C4-2B (cell line): Measurements from ENCODE around the gene NDUFA11.

ENCODE experiments used
- H3K27ac ChIP-seq: fragments of 450-650 bp; 2 replicates; pipeline ENCODE4 v1.5.1; 2017
- ZFX ChIP-seq: fragments of 450-650 bp; IDR thresholded peaks from 2 replicates; pipeline ENCODE4 v1.6.1; 2017
- TF ChIP-seq, protein P1 (sequence below): fragments of 450-650 bp; conservative IDR thresholded peaks from 2 replicates; pipeline ENCODE4 v1.5.1; 2017; ENCODE audit warnings: mild to moderate bottlenecking

The NDUFA11 gene

DNA sequence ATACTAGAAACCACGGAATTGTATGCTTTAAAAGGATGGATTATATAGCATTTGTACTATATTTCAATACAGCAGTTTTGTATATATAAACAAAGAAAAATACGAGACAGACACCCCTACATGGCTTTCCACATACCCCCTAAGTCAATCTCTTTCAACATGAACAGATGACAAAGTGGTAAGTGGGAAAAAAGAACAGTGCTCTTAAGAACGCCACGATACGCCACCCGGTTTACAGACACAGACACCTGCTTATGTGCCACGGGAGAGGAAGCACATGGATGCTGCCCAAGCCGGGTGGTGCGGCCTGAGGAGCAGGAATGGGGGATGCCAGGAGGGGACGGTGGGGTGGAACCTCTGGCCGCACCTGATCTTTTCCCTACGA, 18.6 kb upstream of the NDUFA11 start:
- TF ChIP-seq ZFX = no peak
- TF ChIP-seq, protein P1, sequence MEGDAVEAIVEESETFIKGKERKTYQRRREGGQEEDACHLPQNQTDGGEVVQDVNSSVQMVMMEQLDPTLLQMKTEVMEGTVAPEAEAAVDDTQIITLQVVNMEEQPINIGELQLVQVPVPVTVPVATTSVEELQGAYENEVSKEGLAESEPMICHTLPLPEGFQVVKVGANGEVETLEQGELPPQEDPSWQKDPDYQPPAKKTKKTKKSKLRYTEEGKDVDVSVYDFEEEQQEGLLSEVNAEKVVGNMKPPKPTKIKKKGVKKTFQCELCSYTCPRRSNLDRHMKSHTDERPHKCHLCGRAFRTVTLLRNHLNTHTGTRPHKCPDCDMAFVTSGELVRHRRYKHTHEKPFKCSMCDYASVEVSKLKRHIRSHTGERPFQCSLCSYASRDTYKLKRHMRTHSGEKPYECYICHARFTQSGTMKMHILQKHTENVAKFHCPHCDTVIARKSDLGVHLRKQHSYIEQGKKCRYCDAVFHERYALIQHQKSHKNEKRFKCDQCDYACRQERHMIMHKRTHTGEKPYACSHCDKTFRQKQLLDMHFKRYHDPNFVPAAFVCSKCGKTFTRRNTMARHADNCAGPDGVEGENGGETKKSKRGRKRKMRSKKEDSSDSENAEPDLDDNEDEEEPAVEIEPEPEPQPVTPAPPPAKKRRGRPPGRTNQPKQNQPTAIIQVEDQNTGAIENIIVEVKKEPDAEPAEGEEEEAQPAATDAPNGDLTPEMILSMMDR = no peak
- H3K27ac ChIP-seq = no peak overlapping the region

DNA sequence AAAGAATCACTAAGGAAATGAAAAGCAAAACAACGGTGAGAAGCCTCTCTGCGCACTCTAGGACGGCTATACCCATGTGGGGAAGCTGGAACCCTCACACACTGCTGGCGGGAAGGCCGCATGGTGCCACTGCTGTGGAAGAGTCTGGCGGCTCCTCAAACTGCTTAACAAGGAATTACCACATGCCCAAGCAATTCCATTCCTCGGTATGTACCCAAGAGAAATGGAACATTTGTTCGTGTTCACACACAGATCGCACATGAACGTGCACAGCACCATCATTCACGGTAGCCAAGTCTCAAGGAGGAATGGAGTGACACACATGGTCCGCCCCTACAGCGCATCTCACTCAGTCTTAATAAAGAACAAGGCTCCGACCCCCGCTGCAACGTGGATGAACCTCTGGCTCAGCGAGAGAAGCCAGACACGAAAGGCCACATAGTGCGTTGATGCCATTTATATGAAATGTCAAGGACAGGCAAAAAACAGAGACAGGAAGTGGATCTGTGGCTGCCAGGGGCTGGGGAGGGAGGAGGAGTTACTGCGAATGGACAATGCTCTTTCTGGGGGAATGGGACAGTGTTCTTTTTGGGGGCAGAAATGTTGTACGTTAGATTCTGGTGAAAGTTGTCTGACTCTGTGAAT, 18.0 kb upstream of the NDUFA11 start:
- no peak overlapping the region for H3K27ac ChIP-seq
- TF ChIP-seq, protein P1 = no peak
- no peak for TF ChIP-seq ZFX

DNA sequence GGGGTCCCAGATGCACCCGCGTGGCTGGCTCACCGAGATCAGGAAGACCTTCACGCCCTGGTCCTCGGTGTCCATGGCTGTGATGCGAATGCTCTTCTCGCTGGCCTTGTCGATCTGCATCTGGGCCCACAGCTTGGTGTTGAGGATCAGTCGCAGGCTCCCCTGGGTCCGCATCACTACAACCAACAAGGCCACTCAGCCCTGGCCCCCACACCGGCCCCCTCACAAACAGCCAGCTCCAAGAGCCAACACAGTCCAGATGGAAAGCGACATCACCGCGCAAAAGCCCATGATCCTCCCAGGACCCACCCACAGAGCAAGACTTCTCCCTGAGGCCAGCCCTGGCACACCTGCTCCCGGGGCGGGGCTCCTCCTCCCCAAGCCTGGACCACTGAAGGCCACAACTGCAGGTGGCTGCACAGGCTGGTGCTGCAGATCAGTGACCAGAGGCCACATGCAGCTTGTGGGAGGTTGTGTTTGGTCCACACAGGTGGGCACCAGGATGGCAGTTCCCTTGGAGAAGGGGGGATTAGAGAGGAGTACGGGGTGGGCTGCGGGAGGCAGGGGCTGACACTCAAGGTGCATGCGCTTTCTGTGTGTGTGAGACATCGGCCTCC, 15.0 kb upstream of the NDUFA11 start:
- no peak for TF ChIP-seq ZFX
- TF ChIP-seq, protein P1 = no peak
- H3K27ac ChIP-seq = no peak overlapping the region

DNA sequence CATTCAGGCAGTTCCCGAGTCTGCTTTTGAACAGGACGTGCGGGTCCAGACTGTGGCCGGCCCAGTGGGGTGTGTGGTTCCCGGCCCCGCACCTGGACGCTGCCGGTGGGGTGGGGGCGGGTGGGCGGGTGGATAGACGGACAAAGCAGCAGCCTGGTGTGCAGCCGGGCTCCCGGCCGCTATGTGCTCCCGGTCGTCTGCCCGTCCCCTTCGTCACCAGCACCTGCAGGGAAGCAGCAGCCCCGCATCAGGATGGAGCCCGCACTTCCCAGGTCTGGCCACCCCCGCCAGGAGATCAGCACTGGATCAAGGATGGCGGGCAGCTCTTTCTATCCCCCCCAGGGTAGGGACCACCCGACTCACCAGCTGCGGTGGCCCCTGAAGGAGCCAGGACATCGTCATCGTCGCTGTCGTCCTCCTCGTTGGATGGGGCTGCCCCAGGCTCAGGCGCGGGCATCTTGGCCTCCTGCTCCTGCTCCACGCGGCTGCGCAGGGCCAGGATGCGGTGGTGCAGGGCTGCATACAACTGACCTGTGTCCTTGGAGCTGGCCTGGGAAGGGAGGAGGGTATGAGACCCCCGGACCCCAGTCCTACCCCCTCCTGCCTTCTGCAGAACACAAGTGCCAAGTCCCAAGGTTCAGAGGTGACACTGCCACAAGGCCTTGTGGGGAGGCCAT, 14.0 kb upstream of the NDUFA11 start:
- no peak overlapping the region for H3K27ac ChIP-seq
- TF ChIP-seq ZFX = no peak
- TF ChIP-seq, protein P1 = no peak

DNA sequence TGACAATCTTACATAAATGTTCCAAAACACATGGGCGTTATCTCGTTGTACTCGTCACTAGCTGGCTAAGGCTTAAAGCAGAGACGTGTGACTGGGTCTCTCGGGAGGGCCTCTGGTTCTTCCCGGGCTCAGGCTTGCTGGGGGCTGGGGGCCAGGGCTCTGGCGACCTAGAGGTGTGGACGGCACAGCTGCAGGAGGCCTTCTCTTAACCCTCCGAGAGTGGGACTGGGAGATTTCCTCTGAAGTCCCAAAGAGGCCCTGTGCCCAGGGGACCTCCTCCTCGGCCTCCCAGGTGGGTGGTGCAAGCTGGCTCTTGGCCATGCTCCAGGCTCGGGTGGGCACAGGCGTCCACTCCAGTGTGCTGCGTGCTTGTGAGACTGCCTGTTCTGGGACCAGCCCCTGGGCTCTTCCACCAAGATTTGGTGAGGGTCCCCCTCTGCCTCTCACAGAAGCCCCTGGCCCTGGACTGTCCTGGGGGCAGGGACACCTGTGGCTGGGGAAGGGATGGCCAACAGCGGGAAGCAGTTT, 12.7 kb upstream of the NDUFA11 start:
- H3K27ac ChIP-seq = no peak overlapping the region
- TF ChIP-seq, protein P1 = no peak
- no peak for TF ChIP-seq ZFX

DNA sequence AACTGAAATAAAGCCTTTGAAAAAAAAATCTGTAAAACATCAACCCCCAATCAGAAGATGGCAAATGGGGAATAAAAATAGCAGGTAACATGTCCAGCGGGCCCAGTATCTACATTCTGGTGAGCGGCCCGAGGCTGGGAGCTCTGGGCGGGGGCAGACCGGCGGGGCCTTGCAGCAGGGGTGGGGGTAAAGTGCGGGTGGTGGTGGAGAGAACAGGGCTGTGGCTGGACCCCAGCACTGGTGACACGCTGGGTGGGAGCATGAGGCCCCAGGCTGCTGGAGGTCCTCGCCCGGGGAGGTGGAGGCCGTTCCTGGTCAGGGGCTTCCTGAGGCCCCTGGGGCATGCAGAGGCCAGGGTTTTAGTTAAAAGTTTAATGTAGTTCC, 12.2 kb upstream of the NDUFA11 start:
- no peak overlapping the region for H3K27ac ChIP-seq
- TF ChIP-seq ZFX = no peak
- TF ChIP-seq, protein P1 = no peak
